GM23338 (cell line): Measurements from ENCODE around the gene ZNF264. TPM values are rescaled to one million over a fixed set of nuclear protein-coding genes. Genes with fewer than 3 reads are reported as not detected.

ENCODE experiments used
- ATAC-seq: fragments of 200-7000 bp; cut with Tn5 transposase; 3 replicates; pipeline ENCODE4 v1.9.1; 2020
- DNase-seq: peaks from one replicate; pipeline ENCODE4 v3.0.0-alpha.2; 2015; ENCODE audit warnings: low spot score
- H2AFZ ChIP-seq: fragments of 200-600 bp; sonication (generic); 2 replicates; pipeline ENCODE4 v1.8.0; 2016; ENCODE audit warnings: antibody characterized with exemption, mild to moderate bottlenecking, moderate library complexity
- H3F3A ChIP-seq: fragments of 200-600 bp; sonication (generic); replicated peaks from 2 replicates; pipeline ENCODE4 v1.8.0; 2017; ENCODE audit warnings: antibody characterized with exemption, mixed run types, low read depth
- H3K27ac ChIP-seq: fragments of 200-600 bp; sonication (generic); 2 replicates; pipeline ENCODE4 v1.6.1; 2016; ENCODE audit warnings: low read depth
- H3K27me3 ChIP-seq: fragments of 200-600 bp; sonication (generic); 2 replicates; pipeline ENCODE4 v1.8.0; 2016; ENCODE audit warnings: mild to moderate bottlenecking, mixed run types, moderate library complexity; ENCODE audit not compliant: insufficient read depth
- H3K36me3 ChIP-seq: fragments of 200-600 bp; sonication (generic); 2 replicates; pipeline ENCODE4 v1.8.0; 2016; ENCODE audit warnings: mild to moderate bottlenecking; ENCODE audit not compliant: insufficient read depth
- H3K4me1 ChIP-seq: fragments of 200-600 bp; sonication (generic); 2 replicates; pipeline ENCODE4 v1.8.0; 2016; ENCODE audit warnings: mild to moderate bottlenecking, moderate library complexity; ENCODE audit not compliant: insufficient read depth
- H3K4me2 ChIP-seq: fragments of 200-600 bp; sonication (generic); 2 replicates; pipeline ENCODE4 v1.7.1; 2017; ENCODE audit warnings: mixed run types
- H3K4me3 ChIP-seq: fragments of 200-600 bp; sonication (generic); 2 replicates; pipeline ENCODE4 v1.6.1; 2016; ENCODE audit warnings: mixed run types
- H3K79me2 ChIP-seq: fragments of 200-600 bp; sonication (generic); replicated peaks from 2 replicates; pipeline ENCODE4 v1.8.0; 2017; ENCODE audit warnings: mild to moderate bottlenecking; ENCODE audit not compliant: insufficient read depth
- H3K9me2 ChIP-seq: fragments of 200-600 bp; sonication (generic); 2 replicates; pipeline ENCODE4 v1.8.0; 2017; ENCODE audit not compliant: insufficient read depth
- H4K20me1 ChIP-seq: fragments of 200-600 bp; sonication (generic); replicated peaks from 2 replicates; pipeline ENCODE4 v1.8.0; 2017; ENCODE audit warnings: mild to moderate bottlenecking; ENCODE audit not compliant: insufficient read depth
- H3K27ac Mint-ChIP-seq: 2 replicates; pipeline ENCODE4 v1.8.0; 2020; ENCODE audit warnings: inconsistent platforms, mild to moderate bottlenecking, moderate library complexity, mixed read lengths
- H3K27me3 Mint-ChIP-seq: 3 replicates; pipeline ENCODE4 v1.8.0; 2022; ENCODE audit warnings: low read depth, mild to moderate bottlenecking, moderate library complexity, mixed read lengths, inconsistent platforms; ENCODE audit not compliant: insufficient read depth, poor library complexity
- H3K36me3 Mint-ChIP-seq: 3 replicates; pipeline ENCODE4 v1.8.0; 2021; ENCODE audit warnings: low read depth, mild to moderate bottlenecking, inconsistent platforms, moderate library complexity, mixed read lengths
- H3K4me1 Mint-ChIP-seq: 3 replicates; pipeline ENCODE4 v1.8.0; 2020; ENCODE audit warnings: mild to moderate bottlenecking, inconsistent platforms, mixed read lengths
- H3K4me3 Mint-ChIP-seq: 3 replicates; pipeline ENCODE4 v1.8.0; 2021; ENCODE audit warnings: moderate library complexity, mild to moderate bottlenecking, inconsistent platforms, mixed read lengths
- H3K9me3 Mint-ChIP-seq: 3 replicates; pipeline ENCODE4 v1.8.0; 2020; ENCODE audit warnings: moderate library complexity, mild to moderate bottlenecking, inconsistent platforms, mixed read lengths
- CREB1 ChIP-seq: fragments of 250-450 bp; sonication (Bioruptor Pico); IDR thresholded peaks from 2 replicates; pipeline ENCODE4 v1.5.0; 2020; ENCODE audit warnings: low read depth, mild to moderate bottlenecking, moderate library complexity
- CTCF ChIP-seq, 2 experiments: fragments of 200-600 bp in 1 of 2; sonication (generic) in 1 of 2; conservative IDR thresholded peaks; 2 replicates each; pipeline versions ENCODE4 v1.5.1 to v1.6.1; 2016 to 2017; ENCODE audit warnings: antibody characterized with exemption in 2 of 2, low read depth in 2 of 2, mild to moderate bottlenecking in 2 of 2, moderate library complexity in 1 of 2
- EZH2 ChIP-seq: fragments of 200-600 bp; sonication (generic); IDR thresholded peaks from one replicate; pipeline ENCODE4 v1.8.0; 2017; ENCODE audit warnings: antibody characterized with exemption, mild to moderate bottlenecking, low read depth; ENCODE audit not compliant: unreplicated experiment
- EZH2phosphoT487 ChIP-seq: fragments of 200-600 bp; sonication (generic); IDR thresholded peaks from one replicate; pipeline ENCODE4 v1.8.1; 2018; ENCODE audit warnings: antibody characterized with exemption; ENCODE audit not compliant: unreplicated experiment
- JUNB ChIP-seq: IDR thresholded peaks from one replicate; pipeline ENCODE4 v1.6.1; 2016; ENCODE audit warnings: antibody characterized with exemption; ENCODE audit not compliant: unreplicated experiment
- polyA plus RNA-seq: library from polyadenylated mRNA; unstranded; fragments of >200 nt; fragmentation: Nextera tagmentation; extraction: Ambion mirVana; gene quantifications from 2 replicates; pipeline ENCODE4 v1.2.1, GENCODE V29; 2016
- total RNA-seq: library from RNA; depleted of rRNA; stranded (reverse); fragments of >200 nt; shearing (Covaris generic); gene quantifications from 2 replicates; pipeline ENCODE4 v1.2.3, GENCODE V29; 2014
- TF ChIP-seq, protein P1 (sequence below): IDR thresholded peaks from 2 replicates; pipeline ENCODE4 v1.6.1; 2016; ENCODE audit warnings: antibody characterized with exemption

The ZNF264 gene
- total and polyA plus RNA-seq, 2 experiments from 2014 or later: 4.0 to 25.9 TPM

DNA sequence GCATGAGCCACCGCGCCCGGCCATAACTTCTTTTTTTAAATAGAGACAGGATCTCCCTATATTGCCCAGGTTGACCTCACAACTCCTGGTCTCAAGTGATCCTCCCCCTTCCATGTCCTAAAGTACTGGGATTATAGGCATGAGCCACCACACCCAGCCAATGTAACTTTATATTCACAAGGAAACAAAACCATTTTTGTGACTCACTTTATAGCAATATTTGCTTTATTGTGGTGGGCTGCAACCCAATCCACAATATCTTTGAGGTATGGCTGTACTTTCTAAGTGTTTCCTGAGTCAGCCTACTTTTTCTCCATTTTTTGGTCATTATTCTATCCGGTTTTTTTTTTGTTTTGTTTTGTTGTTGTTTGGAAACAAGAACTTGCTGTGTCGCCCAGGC lies 38.4 kb upstream of the ZNF264 start:
- no peaks in the 10 kb centered on the region for H3K27me3 ChIP-seq
- H3K4me1 ChIP-seq: no peaks in the 10 kb centered on the region
- no peaks in the 10 kb centered on the region for H3K4me1 Mint-ChIP-seq
- no peak overlapping the region for H3K4me3 ChIP-seq
- peaks cover 4% of the 10 kb centered on the region for H3K27me3 Mint-ChIP-seq
- no peak overlapping the region for H3K4me2 ChIP-seq
- no peak overlapping the region for H2AFZ ChIP-seq
- no peak overlapping the region for H3K27ac Mint-ChIP-seq
- no peaks in the 10 kb centered on the region for H3K79me2 ChIP-seq
- peaks cover 6% of the 10 kb centered on the region; the same call in 1 of the 2 replicates for H3K36me3 ChIP-seq
- peaks cover 20% of the 10 kb centered on the region for H3K36me3 Mint-ChIP-seq
- H4K20me1 ChIP-seq: no peaks in the 10 kb centered on the region
- H3K9me2 ChIP-seq: no peaks in the 10 kb centered on the region
- no peak overlapping the region for H3K27ac ChIP-seq
- no peak overlapping the region for H3K4me3 Mint-ChIP-seq
- peaks cover 80% of the 10 kb centered on the region for H3K9me3 Mint-ChIP-seq
- no peaks in the 10 kb centered on the region for H3F3A ChIP-seq
- TF ChIP-seq CREB1 (CRISPR knock-in tag): no peak
- TF ChIP-seq EZH2: no peak
- no peak for TF ChIP-seq JUNB
- no peak for TF ChIP-seq EZH2phosphoT487
- TF ChIP-seq CTCF (conservative IDR thresholded peaks at IDR 0.05; ENCODE audit: low read depth in 2 of 2): no peak
- no peak for ATAC-seq
- no peak for DNase-seq

DNA sequence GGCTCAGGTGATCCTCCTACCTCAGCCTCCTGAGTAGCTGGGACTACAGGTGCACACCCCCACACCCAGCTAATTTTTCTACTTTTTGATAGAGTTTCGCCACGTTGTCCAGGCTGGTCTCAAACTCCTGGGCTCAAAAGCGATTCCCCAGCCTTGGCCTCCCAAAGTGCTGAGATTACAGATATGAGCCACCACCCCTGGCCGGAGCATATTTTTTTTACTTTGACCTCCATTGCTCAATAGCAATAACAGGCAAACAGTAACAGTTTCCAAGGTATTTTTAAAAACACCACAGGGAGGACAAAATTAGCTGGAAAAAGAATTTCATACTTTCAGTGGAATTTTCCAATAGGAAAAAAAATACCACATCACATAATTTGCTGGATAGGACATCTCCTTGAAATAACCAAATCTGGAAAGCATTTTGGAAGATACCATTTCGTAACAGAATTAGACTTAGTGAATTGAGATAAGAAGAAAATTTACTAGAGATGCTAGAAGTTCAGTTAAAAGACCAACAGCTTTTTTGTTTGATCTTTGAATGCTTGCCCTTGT lies 29.2 kb upstream of the ZNF264 start:
- H4K20me1 ChIP-seq: no peaks in the 10 kb centered on the region
- H3K79me2 ChIP-seq: no peaks in the 10 kb centered on the region
- Mint-ChIP-seq H3K4me3 (no peak overlapping the region), H3K4me1 (no peaks in the 10 kb centered on the region), H3K36me3 (peaks cover 19% of the 10 kb centered on the region), H3K27me3 (no peaks in the 10 kb centered on the region), H3K9me3 (peaks cover 84% of the 10 kb centered on the region), H3K27ac (no peak overlapping the region)
- no peaks in the 10 kb centered on the region for H3K4me1 ChIP-seq
- H3K36me3 ChIP-seq: no peaks in the 10 kb centered on the region; the same call in 1 of the 2 replicates
- no peak for ATAC-seq
- H3K27ac ChIP-seq: no peak overlapping the region
- H2AFZ ChIP-seq: no peak overlapping the region
- H3K27me3 ChIP-seq: no peaks in the 10 kb centered on the region
- H3F3A ChIP-seq: no peaks in the 10 kb centered on the region
- no peak for DNase-seq
- no peak overlapping the region for H3K4me3 ChIP-seq
- no peak for TF ChIP-seq CTCF (conservative IDR thresholded peaks at IDR 0.05; ENCODE audit: low read depth in 2 of 2)
- no peak for TF ChIP-seq CREB1 (CRISPR knock-in tag)
- TF ChIP-seq, protein P1, sequence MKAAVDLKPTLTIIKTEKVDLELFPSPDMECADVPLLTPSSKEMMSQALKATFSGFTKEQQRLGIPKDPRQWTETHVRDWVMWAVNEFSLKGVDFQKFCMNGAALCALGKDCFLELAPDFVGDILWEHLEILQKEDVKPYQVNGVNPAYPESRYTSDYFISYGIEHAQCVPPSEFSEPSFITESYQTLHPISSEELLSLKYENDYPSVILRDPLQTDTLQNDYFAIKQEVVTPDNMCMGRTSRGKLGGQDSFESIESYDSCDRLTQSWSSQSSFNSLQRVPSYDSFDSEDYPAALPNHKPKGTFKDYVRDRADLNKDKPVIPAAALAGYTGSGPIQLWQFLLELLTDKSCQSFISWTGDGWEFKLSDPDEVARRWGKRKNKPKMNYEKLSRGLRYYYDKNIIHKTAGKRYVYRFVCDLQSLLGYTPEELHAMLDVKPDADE: no peak
- H3K9me2 ChIP-seq: no peaks in the 10 kb centered on the region
- H3K4me2 ChIP-seq: no peak overlapping the region
